Retinal pigment epithelial cell (primary cell): ENCODE measurements around the gene CMIP.

ENCODE experiments used
- DNase-seq: peaks from one replicate; pipeline ENCODE4 v3.0.0-alpha.2; 2010; ENCODE audit warnings: low read depth
- H3K4me3 ChIP-seq: 2 replicates; pipeline ENCODE4 v1.5.1; 2011; ENCODE audit warnings: mild to moderate bottlenecking, low read length, control low read depth, moderate library complexity
- TF ChIP-seq, protein P1 (sequence below): conservative IDR thresholded peaks from 2 replicates; pipeline ENCODE4 v1.5.1; 2011; ENCODE audit warnings: low read depth, low read length, control low read depth, inconsistent platforms

CMIP gene

DNA sequence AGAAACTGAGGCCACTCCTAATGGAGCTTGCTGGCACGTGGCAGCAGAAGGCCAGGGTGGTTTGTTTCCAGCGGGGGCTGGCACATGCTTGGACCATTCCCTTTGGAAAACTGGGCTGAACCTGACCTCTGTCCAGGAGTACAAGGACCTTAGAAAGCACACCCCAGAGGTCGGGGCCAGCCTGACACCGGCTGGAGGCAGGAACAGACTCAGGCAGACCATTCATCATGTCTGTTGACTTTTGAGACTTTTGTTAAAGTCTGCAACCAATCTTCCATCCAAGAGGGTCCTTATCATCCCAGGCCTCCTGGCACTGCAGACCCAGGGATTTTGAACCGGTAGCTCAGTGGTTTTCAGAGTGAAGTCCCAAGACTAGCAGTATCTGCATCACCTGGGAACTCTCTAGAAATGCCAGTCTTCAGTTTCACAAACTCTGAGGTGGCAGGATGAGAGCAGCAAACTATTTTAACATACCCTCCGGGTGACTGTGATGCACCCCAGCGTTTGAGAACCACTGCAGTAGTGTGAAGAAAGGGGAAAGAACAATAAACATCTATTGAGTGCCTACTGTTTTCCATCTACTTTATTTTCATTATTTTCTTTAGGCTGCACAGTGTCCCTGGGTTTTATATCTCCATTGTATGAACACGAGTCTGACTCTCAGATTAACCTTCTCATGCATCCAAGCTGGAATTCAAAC, 189.2 kb downstream of the CMIP start:
- H3K4me3 ChIP-seq, result no peak overlapping the region
- DNase-seq, result no peak
- TF ChIP-seq, protein P1, sequence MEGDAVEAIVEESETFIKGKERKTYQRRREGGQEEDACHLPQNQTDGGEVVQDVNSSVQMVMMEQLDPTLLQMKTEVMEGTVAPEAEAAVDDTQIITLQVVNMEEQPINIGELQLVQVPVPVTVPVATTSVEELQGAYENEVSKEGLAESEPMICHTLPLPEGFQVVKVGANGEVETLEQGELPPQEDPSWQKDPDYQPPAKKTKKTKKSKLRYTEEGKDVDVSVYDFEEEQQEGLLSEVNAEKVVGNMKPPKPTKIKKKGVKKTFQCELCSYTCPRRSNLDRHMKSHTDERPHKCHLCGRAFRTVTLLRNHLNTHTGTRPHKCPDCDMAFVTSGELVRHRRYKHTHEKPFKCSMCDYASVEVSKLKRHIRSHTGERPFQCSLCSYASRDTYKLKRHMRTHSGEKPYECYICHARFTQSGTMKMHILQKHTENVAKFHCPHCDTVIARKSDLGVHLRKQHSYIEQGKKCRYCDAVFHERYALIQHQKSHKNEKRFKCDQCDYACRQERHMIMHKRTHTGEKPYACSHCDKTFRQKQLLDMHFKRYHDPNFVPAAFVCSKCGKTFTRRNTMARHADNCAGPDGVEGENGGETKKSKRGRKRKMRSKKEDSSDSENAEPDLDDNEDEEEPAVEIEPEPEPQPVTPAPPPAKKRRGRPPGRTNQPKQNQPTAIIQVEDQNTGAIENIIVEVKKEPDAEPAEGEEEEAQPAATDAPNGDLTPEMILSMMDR, result no peak

DNA sequence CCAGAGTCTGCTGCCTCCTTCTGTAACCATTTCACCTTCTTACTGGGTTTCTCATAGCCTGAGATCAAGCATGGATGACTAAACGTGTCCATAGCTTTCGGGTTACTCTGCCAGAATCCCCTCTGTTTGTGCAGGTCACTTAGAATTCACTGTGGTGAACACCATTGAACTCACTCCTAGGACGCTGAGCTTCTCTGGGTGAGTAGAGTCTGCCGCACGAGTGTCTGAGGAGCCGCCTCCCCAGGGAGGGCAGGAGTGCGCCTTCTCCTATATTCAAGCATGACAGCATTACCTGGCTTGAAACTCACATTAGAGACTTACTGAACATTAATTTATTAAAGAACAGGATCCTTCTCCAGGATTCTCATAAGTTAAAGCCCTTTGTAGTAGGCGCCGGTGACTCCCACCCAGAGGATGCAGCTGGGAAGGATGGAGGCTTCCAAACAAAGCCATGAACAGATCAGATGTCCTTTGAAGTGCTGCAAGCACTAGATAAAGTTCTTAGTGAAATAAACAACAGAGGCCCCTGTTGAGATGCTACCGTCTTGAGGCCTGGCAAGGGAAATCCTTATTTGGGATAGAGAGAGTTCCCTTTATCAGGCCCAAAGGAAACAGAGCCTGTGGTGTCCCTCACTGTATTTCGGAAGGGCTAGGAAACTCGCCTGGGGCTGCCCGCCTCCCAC, 189.9 kb downstream of the CMIP start:
- DNase-seq, result no peak
- TF ChIP-seq, protein P1, result no peak
- no peak overlapping the region for H3K4me3 ChIP-seq

DNA sequence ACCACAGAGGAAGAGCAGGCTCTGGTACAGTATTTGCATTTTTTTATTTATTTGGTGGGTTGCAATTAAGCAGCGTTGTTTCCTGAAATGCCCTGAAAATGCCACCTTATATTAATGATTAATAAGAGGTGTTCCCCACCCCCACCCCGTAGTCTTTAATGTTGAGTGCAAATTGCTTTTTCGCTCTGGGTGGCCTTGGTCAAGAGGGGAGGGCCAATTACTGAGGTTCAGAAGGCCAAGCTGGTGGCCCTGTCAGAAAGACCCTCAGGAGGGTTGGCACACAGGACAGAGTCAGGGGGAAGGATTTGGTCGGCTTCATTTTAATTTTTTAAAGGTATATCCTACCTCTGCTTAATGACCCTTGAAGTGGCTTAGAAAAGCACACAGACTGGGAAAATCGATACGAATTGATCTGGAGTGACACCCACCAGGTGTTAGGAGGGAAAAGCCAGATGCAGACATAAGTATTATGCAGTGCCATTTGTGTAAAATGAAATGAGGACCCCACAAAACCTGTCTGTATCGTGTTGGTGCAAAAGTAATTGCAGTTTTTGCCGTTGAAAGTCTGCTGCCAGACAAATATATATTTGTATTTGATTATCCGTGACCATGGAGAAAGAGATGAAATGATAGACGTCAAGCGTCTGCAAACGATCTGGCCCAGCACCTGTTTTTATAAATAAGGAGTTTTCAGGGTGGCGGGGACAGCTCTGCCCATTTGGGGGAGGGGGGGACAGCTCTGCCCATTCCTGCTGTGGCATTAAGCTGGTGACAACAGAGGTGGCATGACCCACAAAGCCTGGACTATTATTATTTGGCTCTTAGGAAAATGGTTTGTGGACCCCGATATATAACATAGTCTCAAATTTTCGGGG, 190.7 kb downstream of the CMIP start:
- no peak for DNase-seq
- TF ChIP-seq, protein P1, result no peak
- H3K4me3 ChIP-seq, result no peak overlapping the region

DNA sequence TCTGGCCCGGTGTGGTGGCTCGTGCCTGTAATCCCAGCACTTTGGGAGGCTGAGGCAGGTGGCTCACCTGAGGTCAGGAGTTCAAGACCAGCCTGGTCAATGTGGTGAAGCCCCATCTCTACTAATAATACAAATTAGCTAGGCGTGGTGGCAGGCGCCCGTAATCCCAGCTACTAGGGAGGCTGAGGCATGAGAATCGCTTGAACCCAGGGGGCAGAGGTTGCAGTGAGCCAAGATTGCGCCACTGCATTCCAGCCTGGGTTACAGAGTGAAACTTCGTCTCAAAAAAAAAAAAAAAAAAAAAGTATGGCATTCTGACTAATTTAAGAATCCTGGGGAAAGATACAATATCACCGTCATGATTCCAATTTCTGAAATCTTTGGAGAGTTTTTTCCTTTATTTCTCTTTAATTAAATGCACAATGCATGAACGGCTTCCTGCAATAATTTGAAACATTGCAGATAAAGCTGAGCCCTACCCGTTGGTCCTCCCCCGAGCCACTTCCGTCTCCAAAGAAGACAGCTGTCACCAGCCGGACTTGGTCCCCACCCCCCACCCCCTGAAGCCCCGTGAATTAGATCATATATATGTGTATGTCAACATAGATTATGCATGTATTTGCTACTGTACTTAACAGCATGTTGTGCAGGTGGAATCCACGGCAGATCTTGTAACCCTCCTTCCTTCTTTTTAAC, 191.8 kb downstream of the CMIP start:
- H3K4me3 ChIP-seq, result no peak overlapping the region
- TF ChIP-seq, protein P1, result no peak
- no peak for DNase-seq

DNA sequence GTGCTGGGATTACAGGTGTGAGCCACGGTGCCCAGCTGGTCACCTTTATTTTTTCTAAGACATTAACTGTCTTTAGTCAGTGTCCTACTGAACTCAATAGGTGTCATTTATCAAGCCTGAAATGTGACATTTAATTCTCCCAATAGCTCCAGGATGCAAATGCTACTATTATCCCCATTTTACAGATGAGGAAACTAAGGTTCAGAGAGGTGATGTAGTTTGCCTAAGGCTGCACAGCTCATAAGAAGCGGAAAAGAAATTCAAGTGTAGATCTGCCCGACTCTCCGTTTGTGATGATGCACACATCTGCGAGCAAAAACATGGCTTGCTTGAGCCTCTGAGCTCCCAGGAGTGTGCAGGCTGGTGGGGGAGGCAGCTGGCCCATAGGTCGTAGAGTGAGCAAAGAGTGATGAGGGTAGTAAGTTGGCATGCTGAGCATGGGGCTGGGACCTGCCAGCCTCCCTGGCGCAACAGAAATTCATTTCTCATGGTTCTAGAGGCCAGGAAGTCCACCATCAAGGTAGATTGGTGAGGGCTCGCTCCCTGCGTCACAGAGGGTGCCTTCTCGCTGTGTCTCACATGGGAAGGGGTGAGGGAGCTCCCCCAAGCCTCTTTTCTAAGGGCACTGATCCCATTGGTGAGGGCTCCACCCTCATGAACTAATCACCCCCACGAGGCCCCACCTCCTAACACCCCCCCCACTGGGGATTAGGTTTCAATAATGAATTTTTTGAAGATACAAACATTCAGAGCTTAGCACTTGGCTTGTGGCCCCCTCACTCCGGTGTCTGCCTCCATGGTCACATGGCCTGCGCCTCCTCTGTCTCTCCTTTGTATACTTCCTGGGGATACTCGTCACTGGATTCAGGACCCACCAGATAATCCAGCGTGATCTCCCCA, 193.0 kb downstream of the CMIP start:
- DNase-seq, result no peak
- no peak overlapping the region for H3K4me3 ChIP-seq
- TF ChIP-seq, protein P1, result no peak
